ENCODE measurements around the gene SEMA5B.

DNA sequence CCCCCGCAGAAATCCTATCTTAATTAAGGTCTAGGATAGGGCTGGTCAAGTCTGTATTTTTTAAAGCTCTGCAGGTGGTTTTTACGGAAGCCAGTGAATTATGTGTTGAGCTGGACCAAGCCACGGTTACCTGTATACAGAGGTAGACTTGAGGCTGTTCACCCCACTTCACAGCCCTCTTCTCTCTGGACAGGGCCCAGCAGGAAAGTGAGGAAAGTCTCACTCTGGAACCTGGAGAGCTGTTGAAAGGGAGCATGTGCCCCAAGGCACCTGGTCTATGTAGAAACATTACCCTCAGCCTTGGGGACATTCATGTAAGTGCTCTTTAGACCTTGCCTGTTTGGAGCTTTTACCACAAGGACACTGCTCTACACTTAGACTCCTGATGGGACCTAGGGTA lies 6.9 kb downstream of the SEMA5B start:
- TF ChIP-seq, protein P1, sequence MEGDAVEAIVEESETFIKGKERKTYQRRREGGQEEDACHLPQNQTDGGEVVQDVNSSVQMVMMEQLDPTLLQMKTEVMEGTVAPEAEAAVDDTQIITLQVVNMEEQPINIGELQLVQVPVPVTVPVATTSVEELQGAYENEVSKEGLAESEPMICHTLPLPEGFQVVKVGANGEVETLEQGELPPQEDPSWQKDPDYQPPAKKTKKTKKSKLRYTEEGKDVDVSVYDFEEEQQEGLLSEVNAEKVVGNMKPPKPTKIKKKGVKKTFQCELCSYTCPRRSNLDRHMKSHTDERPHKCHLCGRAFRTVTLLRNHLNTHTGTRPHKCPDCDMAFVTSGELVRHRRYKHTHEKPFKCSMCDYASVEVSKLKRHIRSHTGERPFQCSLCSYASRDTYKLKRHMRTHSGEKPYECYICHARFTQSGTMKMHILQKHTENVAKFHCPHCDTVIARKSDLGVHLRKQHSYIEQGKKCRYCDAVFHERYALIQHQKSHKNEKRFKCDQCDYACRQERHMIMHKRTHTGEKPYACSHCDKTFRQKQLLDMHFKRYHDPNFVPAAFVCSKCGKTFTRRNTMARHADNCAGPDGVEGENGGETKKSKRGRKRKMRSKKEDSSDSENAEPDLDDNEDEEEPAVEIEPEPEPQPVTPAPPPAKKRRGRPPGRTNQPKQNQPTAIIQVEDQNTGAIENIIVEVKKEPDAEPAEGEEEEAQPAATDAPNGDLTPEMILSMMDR (IDR thresholded peaks at IDR 0.05), result no peak
- no peak for TF ChIP-seq ZFX (IDR thresholded peaks at IDR 0.05; ENCODE audit: borderline replicate concordance)
